ENCODE data around the gene HAUS7. TPM values are rescaled to one million over a fixed set of nuclear protein-coding genes. Genes with fewer than 3 reads are reported as not detected.
A peak's percentile ranks its signal among the peaks of the same experiment; 100 is the strongest.

HAUS7 gene
- total and polyA plus RNA-seq, 2 of the 8 experiments (the other 6 are each of a cell fraction or from before 2014, with no cell fraction given), result 45.4 to 54.0 TPM

DNA sequence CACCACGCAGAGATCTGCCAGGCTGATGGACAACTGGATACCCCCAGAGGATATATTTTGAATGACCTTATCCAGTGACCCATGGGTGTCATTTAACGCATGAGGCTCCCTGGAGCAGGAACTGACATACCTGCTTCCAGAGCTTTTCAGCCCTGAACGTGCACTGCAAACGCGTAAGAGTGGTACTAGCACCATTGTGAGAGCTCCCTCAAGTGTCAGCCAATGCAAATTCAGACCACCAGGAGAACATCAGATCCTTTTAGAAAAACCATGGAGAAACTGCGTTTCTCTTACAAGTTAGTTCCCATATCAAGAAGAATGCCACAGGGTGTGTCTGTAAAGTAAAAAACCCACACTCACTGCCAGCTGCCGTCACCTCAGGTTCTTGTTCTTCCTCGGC lies 31.8 kb downstream of the HAUS7 start:
- no peak overlapping the region for H3K18ac ChIP-seq (ENCODE audit: extremely low read depth, low read length)
- H3K56ac ChIP-seq (replicated peaks; ENCODE audit: insufficient read length, low read depth, low read length), result no peak overlapping the region
- no peak overlapping the region for H3K4ac ChIP-seq (replicated peaks; ENCODE audit: insufficient read length, low read depth, low read length)
- no peaks in the 10 kb centered on the region for H3K9me3 ChIP-seq (ENCODE audit: insufficient read depth in 2 of 2, low read depth in 1 of 2, low read length in 1 of 2)
- H3K14ac ChIP-seq (ENCODE audit: insufficient read length), result no peak overlapping the region
- FAIRE-seq, result peak; percentile 97
- H3K27ac ChIP-seq (ENCODE audit: low read depth, low read length), result no peak overlapping the region
- H2BK15ac ChIP-seq (ENCODE audit: low read length), result no peak overlapping the region
- H3K4me2 ChIP-seq (ENCODE audit: insufficient read depth in 1 of 2, low read depth in 2 of 2, low read length in 2 of 2), result no peak overlapping the region
- no peak overlapping the region for H4K8ac ChIP-seq (ENCODE audit: extremely low read depth, insufficient read depth, low read length)
- no peaks in the 10 kb centered on the region for H3K36me3 ChIP-seq (ENCODE audit: control insufficient read depth in 2 of 4, insufficient read depth in 4 of 4, low read length in 3 of 4)
- no peak overlapping the region for H2BK5ac ChIP-seq (ENCODE audit: low read depth, low read length)
- no peaks in the 10 kb centered on the region for H3K23me2 ChIP-seq (ENCODE audit: low read depth, low read length)
- no peaks in the 10 kb centered on the region for H3K79me2 ChIP-seq (ENCODE audit: control insufficient read depth in 1 of 2, insufficient read depth in 2 of 2, low read length in 2 of 2)
- H2BK120ac ChIP-seq (replicated peaks; ENCODE audit: low read depth, low read length), result no peak overlapping the region
- H2AK5ac ChIP-seq (ENCODE audit: low read depth, low read length), result no peak overlapping the region
- H2AFZ ChIP-seq (ENCODE audit: low read length), result no peak overlapping the region
- DNase-seq (ENCODE audit: low read depth in 1 of 2, low spot score in 2 of 2), result no peak
- POLR2A ChIA-PET (ENCODE audit: partially characterized antibody), result interaction anchor here (0.6 to 0.7 kb wide), 2 partner anchors 203 to 400 kb away, joined by 3 read pairs; no protein-coding TSS in a partner anchor
- CTCF ChIA-PET (ENCODE audit: partially characterized antibody), result interaction anchor here (0.6 to 2.2 kb wide), 11 partner anchors 15 to 497 kb away, joined by 3 to 6 read pairs (median 4); no protein-coding TSS in a partner anchor
- no peaks in the 10 kb centered on the region for H3K79me1 ChIP-seq (ENCODE audit: low read depth, low read length)
- H3K9ac ChIP-seq (replicated peaks in 1 of 4; ENCODE audit: extremely low read depth in 1 of 4, low read depth in 3 of 4, low read length in 3 of 4), result no peak overlapping the region
- WGBS, 2 experiments (ENCODE audit: extremely low coverage in 1 of 2, insufficient coverage in 1 of 2, insufficient read length in 1 of 2, insufficient replicate concordance in 2 of 2, low coverage in 1 of 2, low lambda C conversion rate in 2 of 2, missing lambda C conversion rate in 1 of 2), result 50% methylated on average over 8 of the region's 8 CpGs; no CpG with 5 or more reads in 1 of the 2 experiments
- H4K20me1 ChIP-seq (replicated peaks in 1 of 2; ENCODE audit: control insufficient read depth in 1 of 2, insufficient read depth in 2 of 2, low read length in 2 of 2), result no peaks in the 10 kb centered on the region
- no peaks in the 10 kb centered on the region for H3K27me3 ChIP-seq (replicated peaks in 1 of 4; ENCODE audit: control insufficient read depth in 3 of 4, extremely low read depth in 1 of 4, insufficient read depth in 3 of 4, low read length in 3 of 4)
- H3K4me1 ChIP-seq (replicated peaks in 1 of 4; ENCODE audit: control insufficient read depth in 3 of 4, insufficient read depth in 4 of 4, low read length in 3 of 4), result no peaks in the 10 kb centered on the region
- H3K23ac ChIP-seq (ENCODE audit: insufficient read length), result no peak overlapping the region
- H2BK20ac ChIP-seq (ENCODE audit: low read length), result no peak overlapping the region
- H3K4me3 ChIP-seq (ENCODE audit: extremely low read depth in 1 of 4, insufficient read depth in 2 of 4, low read depth in 3 of 4, low read length in 4 of 4), result no peak overlapping the region
- no peak overlapping the region for H4K5ac ChIP-seq (ENCODE audit: insufficient read length, low read depth, low read length)
- no peak overlapping the region for H4K91ac ChIP-seq (replicated peaks; ENCODE audit: insufficient read length, low read length)
- H2BK12ac ChIP-seq (ENCODE audit: low read depth, low read length), result no peak overlapping the region
- TF ChIP-seq SP1 (IDR thresholded peaks at IDR 0.05; ENCODE audit: low read depth, low read length) (no peak), CHD1 (IDR thresholded peaks at IDR 0.05; ENCODE audit: low read depth, low read length) (no peak), CREB1 (IDR thresholded peaks at IDR 0.05) (no peak), TEAD4 (IDR thresholded peaks at IDR 0.05; ENCODE audit: low read depth, low read length) (no peak), POLR2AphosphoS5 (IDR thresholded peaks at IDR 0.05; ENCODE audit: low read depth, low read length) (no peak), SIRT6 (IDR thresholded peaks at IDR 0.05; ENCODE audit: low read length) (no peak), EZH2 (IDR thresholded peaks at IDR 0.05; ENCODE audit: low read depth, low read length, severe bottlenecking) (no peak), CTBP2 (IDR thresholded peaks at IDR 0.05; ENCODE audit: borderline replicate concordance, insufficient read depth, insufficient read length, low read length) (no peak), RAD21 (IDR thresholded peaks at IDR 0.05 in 1 of 2, conservative IDR thresholded peaks at IDR 0.05 in 1 of 2; ENCODE audit: low read depth in 2 of 2, low read length in 2 of 2) (peak; percentile 46 to 64; a peak in 3 of 4 replicates)
- TF ChIP-seq, protein P1, sequence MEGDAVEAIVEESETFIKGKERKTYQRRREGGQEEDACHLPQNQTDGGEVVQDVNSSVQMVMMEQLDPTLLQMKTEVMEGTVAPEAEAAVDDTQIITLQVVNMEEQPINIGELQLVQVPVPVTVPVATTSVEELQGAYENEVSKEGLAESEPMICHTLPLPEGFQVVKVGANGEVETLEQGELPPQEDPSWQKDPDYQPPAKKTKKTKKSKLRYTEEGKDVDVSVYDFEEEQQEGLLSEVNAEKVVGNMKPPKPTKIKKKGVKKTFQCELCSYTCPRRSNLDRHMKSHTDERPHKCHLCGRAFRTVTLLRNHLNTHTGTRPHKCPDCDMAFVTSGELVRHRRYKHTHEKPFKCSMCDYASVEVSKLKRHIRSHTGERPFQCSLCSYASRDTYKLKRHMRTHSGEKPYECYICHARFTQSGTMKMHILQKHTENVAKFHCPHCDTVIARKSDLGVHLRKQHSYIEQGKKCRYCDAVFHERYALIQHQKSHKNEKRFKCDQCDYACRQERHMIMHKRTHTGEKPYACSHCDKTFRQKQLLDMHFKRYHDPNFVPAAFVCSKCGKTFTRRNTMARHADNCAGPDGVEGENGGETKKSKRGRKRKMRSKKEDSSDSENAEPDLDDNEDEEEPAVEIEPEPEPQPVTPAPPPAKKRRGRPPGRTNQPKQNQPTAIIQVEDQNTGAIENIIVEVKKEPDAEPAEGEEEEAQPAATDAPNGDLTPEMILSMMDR (IDR thresholded peaks at IDR 0.05; ENCODE audit: control extremely low read depth in 1 of 3, insufficient read depth in 1 of 3, low read depth in 1 of 3, low read length in 3 of 3), result peak in 2 of 3 experiments; percentile 39 to 45; a peak in 3 of 4 replicates
- TF ChIP-seq, protein P2, sequence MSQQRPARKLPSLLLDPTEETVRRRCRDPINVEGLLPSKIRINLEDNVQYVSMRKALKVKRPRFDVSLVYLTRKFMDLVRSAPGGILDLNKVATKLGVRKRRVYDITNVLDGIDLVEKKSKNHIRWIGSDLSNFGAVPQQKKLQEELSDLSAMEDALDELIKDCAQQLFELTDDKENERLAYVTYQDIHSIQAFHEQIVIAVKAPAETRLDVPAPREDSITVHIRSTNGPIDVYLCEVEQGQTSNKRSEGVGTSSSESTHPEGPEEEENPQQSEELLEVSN (IDR thresholded peaks at IDR 0.05), result no peak
